Measurements from ENCODE around the gene FADS1. TPM values are rescaled to one million over a fixed set of nuclear protein-coding genes. Genes with fewer than 3 reads are reported as not detected.
A peak's percentile ranks its signal among the peaks of the same experiment; 100 is the strongest.

Gene FADS1
- total and polyA plus RNA-seq, 2 of the 8 experiments (the other 6 are each of a cell fraction or from before 2014, with no cell fraction given) = 115 to 141 TPM

GRCh38 chr11:61785837-61786402 is 30.9 kb downstream of the FADS1 start:
- DNase-seq (ENCODE audit: low read depth in 1 of 2, low spot score in 2 of 2) (no peak), FAIRE-seq (no peak)
- 94% methylated on average over 11 of the region's 11 CpGs; no CpG with 5 or more reads in 1 of the 2 experiments for WGBS, 2 experiments (ENCODE audit: extremely low coverage in 1 of 2, insufficient coverage in 1 of 2, insufficient read length in 1 of 2, insufficient replicate concordance in 2 of 2, low coverage in 1 of 2, low lambda C conversion rate in 2 of 2, missing lambda C conversion rate in 1 of 2)
- Histone ChIP-seq H4K8ac (ENCODE audit: extremely low read depth, insufficient read depth, low read length) (no peak overlapping the region), H4K91ac (replicated peaks; ENCODE audit: insufficient read length, low read length) (no peak overlapping the region), H3K56ac (replicated peaks; ENCODE audit: insufficient read length, low read depth, low read length) (no peak overlapping the region), H2BK15ac (ENCODE audit: low read length) (no peak overlapping the region), H2AFZ (ENCODE audit: low read length) (no peak overlapping the region), H2BK12ac (ENCODE audit: low read depth, low read length) (no peak overlapping the region), H3K27ac (ENCODE audit: low read depth, low read length) (no peak overlapping the region), H3K14ac (ENCODE audit: insufficient read length) (no peak overlapping the region), H3K4ac (replicated peaks; ENCODE audit: insufficient read length, low read depth, low read length) (no peak overlapping the region), H2BK5ac (ENCODE audit: low read depth, low read length) (no peak overlapping the region), H3K27me3 (replicated peaks in 1 of 4; ENCODE audit: control insufficient read depth in 3 of 4, extremely low read depth in 1 of 4, insufficient read depth in 3 of 4, low read length in 3 of 4) (no peaks in the 10 kb centered on the region), H4K20me1 (replicated peaks in 1 of 2; ENCODE audit: control insufficient read depth in 1 of 2, insufficient read depth in 2 of 2, low read length in 2 of 2) (peaks cover 6 to 21% of the 10 kb centered on the region in 2 experiments), H3K9me3 (ENCODE audit: insufficient read depth in 2 of 2, low read depth in 1 of 2, low read length in 1 of 2) (no peaks in the 10 kb centered on the region), H2AK5ac (ENCODE audit: low read depth, low read length) (no peak overlapping the region), H3K4me2 (ENCODE audit: insufficient read depth in 1 of 2, low read depth in 2 of 2, low read length in 2 of 2) (no peak overlapping the region), H2BK20ac (ENCODE audit: low read length) (no peak overlapping the region), H3K79me2 (ENCODE audit: control insufficient read depth in 1 of 2, insufficient read depth in 2 of 2, low read length in 2 of 2) (0 out of 4 replicates have a peak, but pooled peaks cover 0 to under 1% of the 10 kb centered on the region in 2 experiments), H3K9ac (replicated peaks in 1 of 4; ENCODE audit: extremely low read depth in 1 of 4, low read depth in 3 of 4, low read length in 3 of 4) (no peak overlapping the region; a peak in 1 of 7 replicates), H4K5ac (ENCODE audit: insufficient read length, low read depth, low read length) (no peak overlapping the region), H3K23me2 (ENCODE audit: low read depth, low read length) (no peaks in the 10 kb centered on the region), H3K4me3 (ENCODE audit: extremely low read depth in 1 of 4, insufficient read depth in 2 of 4, low read depth in 3 of 4, low read length in 4 of 4) (no peak overlapping the region), H3K4me1 (replicated peaks in 1 of 4; ENCODE audit: control insufficient read depth in 3 of 4, insufficient read depth in 4 of 4, low read length in 3 of 4) (peaks cover 0 to 2% (median 0%) of the 10 kb centered on the region in 4 experiments; a peak in 2 of 7 replicates), H3K36me3 (ENCODE audit: control insufficient read depth in 2 of 4, insufficient read depth in 4 of 4, low read length in 3 of 4) (peaks cover 25 to 45% (median 33%) of the 10 kb centered on the region in 4 experiments; a peak in 7 of 8 replicates), H3K23ac (ENCODE audit: insufficient read length) (no peak overlapping the region), H2BK120ac (replicated peaks; ENCODE audit: low read depth, low read length) (no peak overlapping the region), H3K79me1 (ENCODE audit: low read depth, low read length) (no peaks in the 10 kb centered on the region; the same call in 1 of the 2 replicates), H3K18ac (ENCODE audit: extremely low read depth, low read length) (no peak overlapping the region)
- TF ChIP-seq CHD2 (IDR thresholded peaks at IDR 0.05; ENCODE audit: low read length) = no peak
- TF ChIP-seq CTCF (IDR thresholded peaks at IDR 0.05; ENCODE audit: control extremely low read depth in 1 of 3, insufficient read depth in 1 of 3, low read depth in 1 of 3, low read length in 3 of 3) = peak in 1 of 3 experiments; percentile 3; a peak in 1 of 4 replicates
- ChIA-PET CTCF (ENCODE audit: partially characterized antibody) (interaction anchor here (1.7 to 10.5 kb wide), 5 partner anchors 8 to 38 kb away, joined by 8 to 168 read pairs (median 26); no protein-coding TSS in a partner anchor), POLR2A (ENCODE audit: partially characterized antibody) (interaction anchor here (1.2 to 8.2 kb wide), 6 partner anchors 11 to 98 kb away, joined by 3 to 87 read pairs (median 8); no protein-coding TSS in a partner anchor)
